SKM-1 (cell line): Measurements from ENCODE around the gene CYP8B1.

ENCODE experiments used
- DNase-seq: peaks from one replicate; lab custom pipeline; 2025; ENCODE audit not compliant: unreplicated experiment; lab: John Stamatoyannopoulos, UW

The CYP8B1 gene

DNA sequence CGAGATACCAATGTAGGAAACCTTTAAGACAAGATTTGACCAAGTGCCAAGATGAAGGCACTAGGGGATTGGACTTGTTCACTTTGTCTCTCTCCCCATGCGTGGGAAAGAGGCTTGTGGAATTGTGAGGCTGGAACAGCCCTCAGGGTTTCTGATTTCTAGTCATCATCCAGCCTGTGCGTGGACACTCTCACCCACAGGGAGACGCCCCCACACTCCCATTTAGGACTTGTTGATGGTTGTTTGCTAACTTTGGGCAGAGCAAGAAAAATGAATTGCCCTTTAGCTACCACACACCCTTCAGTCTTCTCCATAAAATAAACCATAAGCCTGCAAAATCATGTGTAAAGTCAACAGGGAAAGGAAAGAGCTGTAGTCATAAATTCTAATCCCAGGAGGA is 48.0 kb downstream of the CYP8B1 start:
- DNase-seq, result no peak

DNA sequence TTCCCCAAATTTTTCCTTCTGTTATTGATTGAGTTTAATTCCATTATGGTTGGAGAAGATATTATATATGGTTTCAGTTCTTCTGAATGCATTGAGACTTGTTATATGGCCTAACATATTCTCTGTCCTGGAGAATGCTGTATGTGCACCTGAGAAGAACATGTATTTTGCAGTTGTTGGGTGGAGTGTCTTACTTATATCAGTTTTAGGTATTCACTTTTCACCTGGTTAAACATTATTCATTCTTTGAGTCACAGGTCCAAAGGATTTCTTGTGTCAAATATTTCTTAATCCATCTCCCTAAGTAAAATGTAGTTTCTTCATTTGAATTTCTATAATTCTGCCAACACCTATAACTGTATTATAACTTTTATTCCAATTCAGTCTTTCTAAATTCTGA is 48.7 kb downstream of the CYP8B1 start:
- DNase-seq, result no peak

DNA sequence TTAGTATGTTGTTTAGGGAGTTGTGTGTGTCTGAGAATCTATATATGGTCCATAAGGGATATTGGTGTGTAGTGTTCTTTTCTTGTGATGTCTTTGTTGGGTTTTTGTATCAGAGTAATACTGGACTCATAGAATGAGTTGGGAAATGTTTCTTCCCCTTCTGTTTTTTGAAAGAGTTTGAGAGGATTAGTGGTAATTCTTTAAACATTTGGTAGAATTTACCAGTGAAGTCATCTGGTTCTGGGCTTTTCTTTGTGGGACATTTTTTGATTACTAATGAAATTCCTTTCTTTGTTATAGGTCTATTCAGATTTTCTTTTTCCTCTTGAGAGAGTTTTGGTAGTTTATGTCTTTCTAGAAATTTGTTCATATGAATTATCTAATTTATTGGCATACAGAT is 49.5 kb downstream of the CYP8B1 start:
- no peak for DNase-seq

DNA sequence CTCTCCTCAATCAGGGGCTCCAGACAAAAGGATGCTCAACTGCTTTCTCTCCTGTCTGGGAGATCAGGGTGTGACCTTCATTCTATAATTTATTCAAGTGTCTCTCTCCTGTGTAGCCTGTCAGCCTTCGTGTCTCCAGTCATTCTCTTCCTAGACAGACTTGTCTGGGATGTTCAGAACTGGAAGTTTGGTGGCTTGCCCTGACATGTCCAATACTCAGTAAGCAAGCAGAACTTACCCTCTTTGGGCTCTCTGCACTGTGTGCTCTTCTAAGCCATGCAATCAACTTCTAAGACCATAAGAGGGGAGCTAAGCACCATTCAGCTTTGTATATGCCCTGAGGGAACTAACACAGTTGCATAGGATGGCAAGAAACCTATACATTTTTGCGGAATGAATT is 52.3 kb downstream of the CYP8B1 start:
- no peak for DNase-seq

DNA sequence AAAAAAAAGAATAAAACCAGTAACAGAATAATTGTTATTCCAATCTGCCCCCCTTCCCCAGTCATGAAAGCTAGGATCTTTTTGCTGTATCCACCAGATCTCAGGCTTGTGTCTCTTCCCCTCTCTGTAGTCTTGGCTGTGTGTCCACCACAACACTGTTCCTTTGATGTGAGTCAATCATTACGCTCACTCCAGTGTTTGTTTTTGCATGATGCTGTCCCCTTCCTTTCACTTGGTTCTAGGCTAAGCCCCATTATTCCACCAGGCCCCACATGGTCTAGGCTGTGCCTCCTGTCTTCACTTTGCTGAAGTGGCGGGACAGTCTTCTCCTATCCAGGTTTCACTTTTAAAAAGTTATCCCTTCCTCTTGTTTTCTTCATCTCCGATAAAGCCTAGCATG is 52.9 kb downstream of the CYP8B1 start:
- DNase-seq, result no peak
